Heart left ventricle (tissue), 16 donors: ENCODE results near the gene TPPP2. TPM values are rescaled to one million over a fixed set of nuclear protein-coding genes. Genes with fewer than 3 reads are reported as not detected.

Source experiments
- ATAC-seq, 4 donors: fragments of 200-7000 bp; cut with Tn5 transposase; one replicate each; pipeline ENCODE4 v1.9.1; 2020 to 2022; ENCODE audit warnings: moderate library complexity in 4 of 4, mild to moderate bottlenecking in 3 of 4, moderate number of reproducible peaks in 1 of 4
- DNase-seq, 5 donors: peaks; one replicate each; pipeline ENCODE4 v3.0.0-alpha.2; 2020
- H3K27ac ChIP-seq, 12 donors: fragments of 200-600 bp; sonication (generic) in 4 of 12; one replicate each; pipeline versions ENCODE4 v1.5.0 to v1.8.0; 2016 to 2022; ENCODE audit warnings: mild to moderate bottlenecking in 2 of 12
- H3K27me3 ChIP-seq, 9 donors: fragments of 200-600 bp; sonication (generic) in 2 of 9; one replicate each; pipeline versions ENCODE4 v1.5.1 to v1.8.0; 2016 to 2022; ENCODE audit warnings: mild to moderate bottlenecking in 3 of 9
- H3K36me3 ChIP-seq, 9 donors: fragments of 200-600 bp; sonication (generic) in 2 of 9; one replicate each; pipeline versions ENCODE4 v1.5.0 to v1.8.0; 2018 to 2022; ENCODE audit warnings: mild to moderate bottlenecking in 2 of 9
- H3K4me1 ChIP-seq, 12 donors: fragments of 200-600 bp; sonication (generic) in 4 of 12; one replicate each; pipeline versions ENCODE4 v1.5.0 to v1.8.0; 2016 to 2022; ENCODE audit warnings: mild to moderate bottlenecking in 3 of 12
- H3K4me3 ChIP-seq, 12 donors: fragments of 200-600 bp; sonication (generic) in 4 of 12; one replicate each; pipeline versions ENCODE4 v1.5.0 to v1.8.0; 2017 to 2022; ENCODE audit warnings: mild to moderate bottlenecking in 9 of 12, moderate library complexity in 4 of 12
- H3K9me3 ChIP-seq, 12 donors: fragments of 200-600 bp; sonication (generic) in 4 of 12; one replicate each; pipeline versions ENCODE4 v1.5.0 to v1.8.0; 2016 to 2022; ENCODE audit warnings: mild to moderate bottlenecking in 1 of 12
- POLR2A ChIP-seq, 2 donors: fragments of 450-650 bp; IDR thresholded peaks; one replicate each; pipeline ENCODE4 v1.6.1; 2017; ENCODE audit warnings: antibody characterized with exemption in 2 of 2, mild to moderate bottlenecking in 2 of 2, moderate library complexity in 2 of 2
- WGBS, 4 donors: extraction: QIAGEN DNeasy Blood & Tissue Kit in 2 of 4; methylation state at CpG; one replicate each; pipeline versions ENCODE4 v1.1.5 to v1.1.7; 2013 to 2018; 5-methylcytosine and 5-hydroxymethylcytosine counted together
- intact Hi-C, 10 donors: fragments of 100-400 bp; cut with DNase I; formaldehyde crosslinking; loops; one replicate each; pipeline versions ENCODE4 v1.11.1 to v1.14.2; 2022
- polyA plus RNA-seq, 2 donors: library from polyadenylated mRNA; stranded (reverse); fragments of 200-250 nt; gene quantifications; one replicate each; pipeline ENCODE4 v1.2.3, GENCODE V29; 2013
- total RNA-seq, 9 donors: library from RNA; depleted of rRNA in 2 of 9; stranded (reverse); fragments of >200 nt in 2 of 9; fragmentation: NEBNext Ultra II Directional in 3 of 9; extraction: Animal tissue kit (Norgen Biotek cat#: 25700) in 3 of 9; gene quantifications; one replicate each; pipeline versions ENCODE4 v1.1.0 to v1.2.4, GENCODE V29; 2016 to 2023
- TF ChIP-seq, protein P1 (sequence below), 12 donors: fragments of 200-600 bp; sonication (generic) in 4 of 12; IDR thresholded peaks; one replicate each; pipeline versions ENCODE4 v1.5.0 to v1.8.0; 2018 to 2022; ENCODE audit warnings: antibody characterized with exemption in 12 of 12, mild to moderate bottlenecking in 5 of 12
- donor health status: ischemic (EF 13 %, LVEDD 7.1; RV severe dilation, severe dysfunction).
- donor health status: healthy with polysubstance abuse.
- donor health status: DM: no; HTN: yes; CAD: no.
- donor health status: DM: no; HTN: no; CAD: no.
- donor health status: ischemic (EF 25% LVEDD 6.9; RV normal size, moderate dysfunction).
- donor health status: ischemic (EF 25% LVEDD 5.7; RV mildly dilated, moderate dysfunction).
- donor health status: healthy.
- donor health status: DM: yes; HTN: yes; CAD: no.
- donor health status: ischemic (EF 35%, LVEDD 5.7; RV mildly dilated, moderate dysfunction).
- donor health status: nonischemic (EF 11% LVEDD 7.7; RV severe dilation, severe dysfunction).
- donor health status: DM: yes; HTN: yes; CAD: no.
- donor health status: PGD.
- donor health status: ischemic (EF 29% LVEDD 5.4; RV normal size, mild dysfunction).
- donor health status: nonischemic (EF 23%, LVEDD 6.1; RV moderate dilation, normal function).

TPPP2 gene
- total and polyA plus RNA-seq, 11 donors = 0.54 to 2.8 (median 0.96) TPM; not detected in 2

DNA sequence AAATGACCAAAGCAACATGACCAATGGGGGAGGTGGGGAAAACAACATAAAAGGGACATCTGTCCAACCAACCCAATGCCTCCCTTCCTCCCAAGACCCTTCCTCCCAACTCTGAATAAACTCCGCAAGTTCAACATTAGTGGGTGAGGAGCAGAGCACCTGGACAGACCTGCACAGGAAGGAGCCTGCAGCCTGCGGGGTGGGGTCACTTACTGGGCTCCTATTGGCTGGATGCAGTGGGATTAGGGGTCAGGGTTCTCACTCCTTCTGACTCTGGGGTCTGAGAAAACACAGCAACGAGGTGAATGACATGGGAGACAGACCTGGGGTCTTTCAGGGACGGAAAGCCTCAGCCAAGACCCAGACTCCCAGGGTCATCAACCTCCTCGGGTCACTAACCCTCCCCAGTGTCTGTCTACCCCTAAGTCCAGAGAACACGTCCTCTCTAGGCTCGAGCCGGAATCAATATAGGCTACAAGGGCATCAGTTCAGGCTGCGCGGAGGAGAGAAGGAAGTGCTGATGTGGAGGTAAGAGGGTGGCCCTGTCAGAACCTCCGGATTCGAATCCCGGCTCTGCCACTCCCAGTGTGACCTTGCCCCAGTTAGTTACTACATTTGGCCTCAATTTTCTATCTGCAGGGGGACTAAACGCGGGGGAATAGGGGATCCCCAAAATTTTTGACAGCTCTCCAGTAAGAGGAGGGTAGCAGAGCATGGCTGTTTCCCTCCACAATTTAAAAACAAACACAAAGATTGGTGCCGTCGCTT lies 6.0 kb upstream of the TPPP2 start:
- ATAC-seq (peak in 2 of 4 donors; percentile 21), DNase-seq (peak in 1 of 5 donors; percentile 41)
- Histone ChIP-seq H3K27ac (peak overlapping the region; percentile 82 to 100 (median 98)), H3K9me3 (no peaks in the 10 kb centered on the region), H3K4me1 (peaks cover 0 to 54% (median 30%) of the 10 kb centered on the region in 12 donors), H3K27me3 (peaks cover 0 to 7% (median 0%) of the 10 kb centered on the region in 9 donors), H3K4me3 (peak overlapping the region; percentile 66 to 98 (median 88)), H3K36me3 (peaks cover 0 to 40% (median 32%) of the 10 kb centered on the region in 9 donors)
- WGBS, 4 donors = 11 to 19% (median 12%) methylated on average over 15 to 17 of the region's 17 CpGs
- intact Hi-C loops = loop anchor here in 2 of 10 donors (1.0 to 5.0 kb wide), 2 partner anchors 15 to 68 kb away; no protein-coding TSS in a partner anchor
- TF ChIP-seq, protein P1, sequence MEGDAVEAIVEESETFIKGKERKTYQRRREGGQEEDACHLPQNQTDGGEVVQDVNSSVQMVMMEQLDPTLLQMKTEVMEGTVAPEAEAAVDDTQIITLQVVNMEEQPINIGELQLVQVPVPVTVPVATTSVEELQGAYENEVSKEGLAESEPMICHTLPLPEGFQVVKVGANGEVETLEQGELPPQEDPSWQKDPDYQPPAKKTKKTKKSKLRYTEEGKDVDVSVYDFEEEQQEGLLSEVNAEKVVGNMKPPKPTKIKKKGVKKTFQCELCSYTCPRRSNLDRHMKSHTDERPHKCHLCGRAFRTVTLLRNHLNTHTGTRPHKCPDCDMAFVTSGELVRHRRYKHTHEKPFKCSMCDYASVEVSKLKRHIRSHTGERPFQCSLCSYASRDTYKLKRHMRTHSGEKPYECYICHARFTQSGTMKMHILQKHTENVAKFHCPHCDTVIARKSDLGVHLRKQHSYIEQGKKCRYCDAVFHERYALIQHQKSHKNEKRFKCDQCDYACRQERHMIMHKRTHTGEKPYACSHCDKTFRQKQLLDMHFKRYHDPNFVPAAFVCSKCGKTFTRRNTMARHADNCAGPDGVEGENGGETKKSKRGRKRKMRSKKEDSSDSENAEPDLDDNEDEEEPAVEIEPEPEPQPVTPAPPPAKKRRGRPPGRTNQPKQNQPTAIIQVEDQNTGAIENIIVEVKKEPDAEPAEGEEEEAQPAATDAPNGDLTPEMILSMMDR (IDR thresholded peaks at IDR 0.05) = no peak
- TF ChIP-seq POLR2A (IDR thresholded peaks at IDR 0.05) = no peak

DNA sequence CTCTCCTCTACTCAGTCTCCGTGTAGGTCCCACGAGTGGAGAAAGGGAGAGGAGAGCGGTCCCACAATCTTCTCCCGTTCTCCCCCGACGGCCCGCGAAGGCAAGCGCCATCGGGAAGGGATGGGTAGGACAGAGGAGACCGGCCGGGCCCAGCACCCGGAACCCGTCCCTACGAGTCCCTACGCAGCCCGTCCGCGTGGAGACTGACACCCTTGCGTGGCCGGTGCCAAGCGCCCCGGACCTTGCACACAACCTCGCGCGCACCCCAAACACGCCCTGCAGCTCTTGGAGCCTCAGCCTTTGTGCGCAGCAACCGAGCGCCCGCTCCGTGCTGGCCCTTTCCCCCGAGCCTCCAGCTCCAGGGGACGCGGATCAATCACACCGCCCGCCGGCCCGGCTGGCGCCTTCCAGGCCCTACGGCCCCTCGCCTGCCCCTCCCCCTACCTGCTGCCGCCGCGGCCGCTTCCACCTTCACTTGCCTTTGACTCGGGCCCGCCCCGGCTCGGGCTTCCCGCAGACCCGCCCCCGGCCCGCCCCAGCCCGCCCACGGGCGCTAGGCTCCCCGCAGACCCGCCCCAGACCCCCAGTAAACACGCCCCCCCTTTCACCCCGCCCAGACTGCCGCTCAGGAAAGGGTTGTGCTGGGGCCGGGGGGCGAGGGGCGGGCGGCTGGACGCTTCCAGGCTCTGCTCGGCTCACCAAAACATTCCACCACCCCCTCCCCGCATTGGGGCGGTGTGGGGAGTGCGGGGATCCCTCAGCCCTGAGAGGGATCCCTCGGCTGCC lies 5.2 kb upstream of the TPPP2 start, which contains the start of gene NDRG2:
TSS of gene NDRG2 (minus strand) at position 477 of the 786 bp plus-strand sequence. CDS start 1,746 bp downstream, outside the sequence.
- H3K4me3 ChIP-seq = peak within 1 kb of the TSS; percentile 66 to 98 (median 88)
- peaks cover 0 to 32% (median 24%) of the 10 kb centered on the region in 9 donors for H3K36me3 ChIP-seq
- WGBS, 4 donors = 0 to 1% (median 1%) methylated on average over 28 to 72 of the region's 72 CpGs
- DNase-seq (peak; percentile 88 to 93 (median 90)), ATAC-seq (peak; percentile 70 to 90 (median 84))
- no peaks in the 10 kb centered on the region for H3K9me3 ChIP-seq
- peak within 1 kb of the TSS; percentile 82 to 100 (median 98) for H3K27ac ChIP-seq
- H3K27me3 ChIP-seq = peaks cover 0 to 7% (median 0%) of the 10 kb centered on the region in 9 donors
- intact Hi-C loops = loop anchor here in 3 of 10 donors (1.0 to 5.0 kb wide), 2 partner anchors 15 to 68 kb away; no protein-coding TSS in a partner anchor
- peaks cover 0 to 49% (median 30%) of the 10 kb centered on the region in 12 donors for H3K4me1 ChIP-seq
- TF ChIP-seq POLR2A (IDR thresholded peaks at IDR 0.05) = peak in 1 of 2 donors; percentile 74
- TF ChIP-seq, protein P1 (IDR thresholded peaks at IDR 0.05) = no peak

DNA sequence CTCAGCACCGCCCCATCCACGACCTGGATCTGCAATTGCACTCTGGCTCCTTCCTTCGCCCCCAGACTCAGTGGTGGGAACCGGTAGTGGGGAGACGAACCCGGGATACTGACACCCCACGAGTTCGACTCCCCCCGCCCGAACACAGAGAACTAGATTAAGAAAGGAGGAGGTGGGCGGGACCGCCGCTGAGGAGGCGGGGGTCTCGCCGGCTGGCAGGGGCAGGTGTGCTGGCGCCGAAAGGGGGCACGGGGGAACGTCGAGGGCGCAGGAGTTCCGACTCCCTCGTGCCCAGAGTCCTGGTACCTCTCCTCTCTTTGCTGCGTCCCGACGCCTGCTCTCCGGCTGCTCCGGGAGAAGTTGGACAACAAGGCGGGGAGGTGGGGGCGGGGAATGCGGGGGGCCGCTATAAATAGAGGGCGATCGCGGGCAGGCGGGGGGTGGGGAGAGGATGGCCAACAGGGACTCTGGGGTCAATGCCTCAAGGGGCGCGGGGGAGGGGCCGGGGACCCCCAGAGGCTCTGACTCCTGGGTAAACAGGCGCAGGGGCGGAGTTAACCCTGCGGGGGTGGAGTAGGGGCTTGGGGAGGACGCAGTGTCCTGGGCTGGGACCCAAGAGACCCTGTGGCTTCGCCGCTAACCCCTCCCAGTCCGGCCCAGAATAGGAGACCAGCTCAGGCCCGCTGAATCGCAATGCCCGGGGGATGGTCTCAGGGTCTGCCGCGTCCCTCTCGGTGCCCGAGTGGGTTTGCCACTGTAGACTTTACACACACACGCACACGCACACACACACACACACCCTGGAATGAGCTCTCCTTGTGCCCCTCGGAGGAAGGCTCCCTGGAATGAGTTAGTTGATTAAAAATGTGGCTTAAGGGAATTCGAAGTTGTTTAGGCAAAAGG lies 4.4 kb upstream of the TPPP2 start:
- TF ChIP-seq, protein P1 (IDR thresholded peaks at IDR 0.05) = no peak
- TF ChIP-seq POLR2A (IDR thresholded peaks at IDR 0.05) = no peak
- peaks cover 0 to 49% (median 30%) of the 10 kb centered on the region in 12 donors for H3K4me1 ChIP-seq
- peaks cover 0 to 7% (median 0%) of the 10 kb centered on the region in 9 donors for H3K27me3 ChIP-seq
- intact Hi-C loops = loop anchor here in 2 of 10 donors (1.0 kb wide), 1 partner anchor 14 kb away; no protein-coding TSS in a partner anchor
- ATAC-seq (peak; percentile 63 to 73 (median 68)), DNase-seq (peak; percentile 88 to 94 (median 92))
- H3K9me3 ChIP-seq = no peaks in the 10 kb centered on the region
- peak overlapping the region; percentile 66 to 98 (median 88) for H3K4me3 ChIP-seq
- WGBS, 4 donors = 2 to 12% (median 4%) methylated on average over 35 to 58 of the region's 58 CpGs
- H3K27ac ChIP-seq = peak overlapping the region; percentile 82 to 100 (median 98)
- peaks cover 0 to 23% (median 16%) of the 10 kb centered on the region in 9 donors for H3K36me3 ChIP-seq
